H9 (cell line): ENCODE measurements around the gene MAGI3. TPM values are rescaled to one million over a fixed set of nuclear protein-coding genes. Genes with fewer than 3 reads are reported as not detected.

Experiments used
- DNase-seq: peaks from one replicate; pipeline ENCODE4 v3.0.0-alpha.2; 2017
- H2AFZ ChIP-seq: one replicate; pipeline ENCODE4 v1.6.1; 2013; ENCODE audit warnings: mild to moderate bottlenecking, low read length, control low read depth, moderate library complexity
- H2AK5ac ChIP-seq: 2 replicates; pipeline ENCODE4 v1.6.1; 2013; ENCODE audit warnings: low read length, control low read depth, mixed read lengths; ENCODE audit not compliant: insufficient read length
- H2BK120ac ChIP-seq: one replicate; pipeline ENCODE4 v1.6.1; 2013; ENCODE audit warnings: low read depth, mild to moderate bottlenecking, low read length, control low read depth, inconsistent platforms; ENCODE audit not compliant: poor library complexity, severe bottlenecking
- H2BK12ac ChIP-seq: 2 replicates; pipeline ENCODE4 v1.6.1; 2013; ENCODE audit warnings: low read length, control low read depth, mixed read lengths, low read depth; ENCODE audit not compliant: insufficient read length
- H2BK15ac ChIP-seq: 2 replicates; pipeline ENCODE4 v1.6.1; 2013; ENCODE audit warnings: low read depth, low read length, control low read depth
- H2BK20ac ChIP-seq: one replicate; pipeline ENCODE4 v1.6.1; 2013; ENCODE audit warnings: low read depth, mild to moderate bottlenecking, low read length, control low read depth, inconsistent platforms; ENCODE audit not compliant: poor library complexity, severe bottlenecking
- H2BK5ac ChIP-seq: 2 replicates; pipeline ENCODE4 v1.6.1; 2013; ENCODE audit warnings: low read length, control low read depth, mixed read lengths; ENCODE audit not compliant: insufficient read length
- H3K14ac ChIP-seq: 2 replicates; pipeline ENCODE4 v1.6.1; 2013; ENCODE audit warnings: low read length, control low read depth; ENCODE audit not compliant: insufficient read depth
- H3K18ac ChIP-seq: 2 replicates; pipeline ENCODE4 v1.6.1; 2013; ENCODE audit warnings: low read depth, mild to moderate bottlenecking, mixed read lengths, low read length, control low read depth; ENCODE audit not compliant: insufficient read length
- H3K23ac ChIP-seq: 2 replicates; pipeline ENCODE4 v1.6.1; 2013; ENCODE audit warnings: low read length, control low read depth, mixed read lengths, low read depth; ENCODE audit not compliant: insufficient read length
- H3K23me2 ChIP-seq: 2 replicates; pipeline ENCODE4 v1.6.1; 2013; ENCODE audit warnings: low read depth, mild to moderate bottlenecking, mixed read lengths, low read length, control low read depth; ENCODE audit not compliant: insufficient read length, poor library complexity, severe bottlenecking
- H3K27ac ChIP-seq: 2 replicates; pipeline ENCODE4 v1.5.1; 2013; ENCODE audit warnings: low read length, control low read depth, mixed read lengths, low read depth; ENCODE audit not compliant: insufficient read length
- H3K27me3 ChIP-seq: 2 replicates; pipeline ENCODE4 v1.6.1; 2013; ENCODE audit warnings: low read length, control low read depth, inconsistent platforms; ENCODE audit not compliant: insufficient read depth
- H3K4ac ChIP-seq: 2 replicates; pipeline ENCODE4 v1.6.1; 2013; ENCODE audit warnings: low read depth, mild to moderate bottlenecking, control low read depth, inconsistent platforms, low read length, moderate library complexity
- H3K4me1 ChIP-seq: 2 replicates; pipeline ENCODE4 v1.6.1; 2013; ENCODE audit warnings: low read length, control low read depth, inconsistent platforms; ENCODE audit not compliant: insufficient read depth
- H3K4me2 ChIP-seq: 2 replicates; pipeline ENCODE4 v1.6.1; 2013; ENCODE audit warnings: low read length, control low read depth, mixed read lengths; ENCODE audit not compliant: insufficient read length, insufficient read depth
- H3K56ac ChIP-seq: 2 replicates; pipeline ENCODE4 v1.6.1; 2013; ENCODE audit warnings: low read depth, mild to moderate bottlenecking, mixed read lengths, low read length, control low read depth; ENCODE audit not compliant: insufficient read length
- H3K79me1 ChIP-seq: 2 replicates; pipeline ENCODE4 v1.6.1; 2013; ENCODE audit warnings: low read depth, mild to moderate bottlenecking, moderate library complexity, low read length, control low read depth, inconsistent platforms; ENCODE audit not compliant: insufficient read depth, poor library complexity, severe bottlenecking
- H3K79me2 ChIP-seq: 2 replicates; pipeline ENCODE4 v1.6.1; 2013; ENCODE audit warnings: low read length, control low read depth, inconsistent platforms; ENCODE audit not compliant: insufficient read depth
- H3K9ac ChIP-seq: 2 replicates; pipeline ENCODE4 v1.6.1; 2013; ENCODE audit warnings: low read length, control low read depth, mixed read lengths; ENCODE audit not compliant: insufficient read length; ENCODE audit errors: extremely low read depth
- H3K9me3 ChIP-seq: one replicate; pipeline ENCODE4 v1.6.1; 2013; ENCODE audit warnings: low read depth, low read length, inconsistent platforms; ENCODE audit not compliant: control insufficient read depth
- H3T11ph ChIP-seq: one replicate; pipeline ENCODE4 v1.6.1; 2013; ENCODE audit warnings: mild to moderate bottlenecking, low read length, control low read depth, inconsistent platforms
- H4K20me1 ChIP-seq: one replicate; pipeline ENCODE4 v1.6.1; 2013; ENCODE audit not compliant: control insufficient read depth, insufficient read length, insufficient read depth
- H4K5ac ChIP-seq: 2 replicates; pipeline ENCODE4 v1.6.1; 2013; ENCODE audit warnings: low read depth, mild to moderate bottlenecking, mixed read lengths, low read length, control low read depth; ENCODE audit not compliant: insufficient read length
- H4K8ac ChIP-seq: replicated peaks from 2 replicates; pipeline ENCODE4 v1.6.1; 2013; ENCODE audit warnings: low read length, control low read depth, mixed read lengths, low read depth; ENCODE audit not compliant: insufficient read length
- H4K91ac ChIP-seq: 2 replicates; pipeline ENCODE4 v1.6.1; 2013; ENCODE audit warnings: low read depth, mild to moderate bottlenecking, moderate library complexity, mixed read lengths, low read length, control low read depth; ENCODE audit not compliant: insufficient read length
- H3K27ac Mint-ChIP-seq, 3 experiments: 2 replicates in 2 of 3; 3 replicates in 1 of 3; pipeline ENCODE4 v1.8.0; 2020 to 2021; ENCODE audit warnings: mixed read lengths in 3 of 3, mild to moderate bottlenecking in 1 of 3, moderate library complexity in 1 of 3
- H3K27me3 Mint-ChIP-seq: 2 replicates; pipeline ENCODE4 v1.8.0; 2021; ENCODE audit warnings: low read depth, mild to moderate bottlenecking, moderate library complexity, mixed read lengths
- H3K36me3 Mint-ChIP-seq, 3 experiments: 2 replicates in 2 of 3; 3 replicates in 1 of 3; pipeline ENCODE4 v1.8.0; 2020 to 2021; ENCODE audit warnings: low read depth in 3 of 3, mixed read lengths in 3 of 3; ENCODE audit not compliant: insufficient read depth in 1 of 3
- H3K4me1 Mint-ChIP-seq, 2 experiments: 2 replicates each; pipeline ENCODE4 v1.8.0; 2020; ENCODE audit warnings: mixed read lengths in 2 of 2
- H3K4me3 Mint-ChIP-seq, 2 experiments: 2 replicates in 1 of 2; 3 replicates in 1 of 2; pipeline ENCODE4 v1.8.0; 2020 to 2021; ENCODE audit warnings: mild to moderate bottlenecking in 2 of 2, mixed read lengths in 2 of 2, moderate library complexity in 1 of 2
- H3K9me3 Mint-ChIP-seq, 2 experiments: 2 replicates in 1 of 2; 3 replicates in 1 of 2; pipeline ENCODE4 v1.8.0; 2020; ENCODE audit warnings: mild to moderate bottlenecking in 2 of 2, mixed read lengths in 2 of 2, moderate library complexity in 1 of 2
- CTCF ChIP-seq: fragments of 200-600 bp; sonication (generic); conservative IDR thresholded peaks from 3 replicates; pipeline ENCODE4 v1.8.0; 2021; ENCODE audit warnings: antibody characterized with exemption, mild to moderate bottlenecking
- WGBS: extraction: QIAGEN DNeasy Blood & Tissue Kit; methylation state at CpG from one replicate; pipeline ENCODE4 v1.1.7; 2013; ENCODE audit warnings: missing lambda C conversion rate, low lambda C conversion rate, mixed read lengths; ENCODE audit not compliant: insufficient read length; ENCODE audit errors: extremely low coverage; 5-methylcytosine and 5-hydroxymethylcytosine counted together
- total RNA-seq: library from RNA; stranded (reverse); gene quantifications from 2 replicates; pipeline ENCODE4 v1.2.1, GENCODE V29; 2021

Gene MAGI3
- total RNA-seq, 1 experiment from 2014 or later = 8.2 TPM

GRCh38 chr1:113587475-113587874 is 197.2 kb downstream of the MAGI3 start:
- Mint-ChIP-seq H3K4me1 (peaks cover 0 to 2% of the 10 kb centered on the region in 2 experiments; a peak in 2 of 4 replicates), H3K9me3 (no peaks in the 10 kb centered on the region), H3K27ac (no peak overlapping the region), H3K36me3 (no peaks in the 10 kb centered on the region), H3K27me3 (no peaks in the 10 kb centered on the region), H3K4me3 (no peak overlapping the region)
- no peaks in the 10 kb centered on the region for H3K79me2 ChIP-seq
- H4K20me1 ChIP-seq = no peaks in the 10 kb centered on the region
- H2AFZ ChIP-seq = no peak overlapping the region
- H3K18ac ChIP-seq = no peak overlapping the region
- no peak overlapping the region for H3K23ac ChIP-seq
- no CpG with 5 or more reads among the region's 5 CpGs for WGBS
- no peaks in the 10 kb centered on the region for H3K4me1 ChIP-seq
- H2AK5ac ChIP-seq = no peak overlapping the region
- no peaks in the 10 kb centered on the region for H3K27me3 ChIP-seq
- no peak for DNase-seq
- H3K79me1 ChIP-seq = no peaks in the 10 kb centered on the region
- H2BK120ac ChIP-seq = no peak overlapping the region
- no peak overlapping the region for H3K27ac ChIP-seq
- H3K9ac ChIP-seq = no peak overlapping the region
- H3K4me2 ChIP-seq = no peak overlapping the region
- no peak overlapping the region for H2BK12ac ChIP-seq
- no peaks in the 10 kb centered on the region for H3K23me2 ChIP-seq
- no peak overlapping the region for H2BK5ac ChIP-seq
- no peak overlapping the region for H3T11ph ChIP-seq
- no peak overlapping the region for H3K56ac ChIP-seq
- H3K4ac ChIP-seq = no peak overlapping the region
- no peak overlapping the region for H2BK15ac ChIP-seq
- H3K9me3 ChIP-seq = no peaks in the 10 kb centered on the region
- H4K5ac ChIP-seq = no peak overlapping the region
- no peak overlapping the region for H2BK20ac ChIP-seq
- no peak overlapping the region for H3K14ac ChIP-seq
- H4K8ac ChIP-seq = no peak overlapping the region
- no peak for TF ChIP-seq CTCF
- no peak overlapping the region for H4K91ac ChIP-seq
